Measurements from ENCODE around the gene PHKG2.

DNA sequence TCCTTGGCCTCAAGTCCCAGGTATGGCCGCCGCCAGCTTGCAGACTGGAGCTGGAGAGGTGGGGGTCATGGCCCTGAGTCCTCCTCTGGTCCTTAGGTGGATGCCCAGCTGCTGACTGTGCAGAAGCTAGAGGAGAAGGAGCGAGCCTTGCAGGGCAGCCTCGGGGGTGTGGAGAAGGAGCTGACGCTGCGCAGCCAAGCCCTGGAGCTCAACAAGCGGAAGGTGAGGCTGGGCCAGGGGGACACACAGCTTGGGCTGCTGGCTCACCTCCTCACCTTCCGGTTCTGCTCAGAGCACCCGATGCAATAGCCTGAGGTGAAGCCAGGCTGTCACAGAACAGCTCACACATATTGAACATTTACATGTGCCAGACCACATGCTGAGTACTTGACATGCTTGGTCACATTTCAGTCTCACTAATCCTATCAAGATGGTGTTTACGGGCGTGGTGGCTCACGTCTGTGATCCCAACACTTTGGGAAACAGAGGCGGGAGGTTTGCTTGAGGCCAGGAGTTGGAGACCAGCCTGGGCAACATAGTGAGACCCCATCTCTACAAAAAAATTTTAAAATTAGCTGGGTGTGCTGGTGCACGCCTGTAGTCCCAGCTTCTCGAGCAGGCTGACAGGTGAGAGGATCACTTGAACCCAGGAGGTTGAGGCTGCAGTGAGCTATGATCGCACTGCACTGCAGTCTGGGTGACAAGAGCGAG is 21.3 kb downstream of the PHKG2 start:
- TF ChIP-seq CTCF (conservative IDR thresholded peaks at IDR 0.05; ENCODE audit: low read depth, low read length) (no peak), EZH2 (IDR thresholded peaks at IDR 0.05; ENCODE audit: borderline replicate concordance, low read depth, low read length, poor library complexity, severe bottlenecking) (no peak)
